ENCODE data around the gene SNCB.

Gene SNCB

DNA sequence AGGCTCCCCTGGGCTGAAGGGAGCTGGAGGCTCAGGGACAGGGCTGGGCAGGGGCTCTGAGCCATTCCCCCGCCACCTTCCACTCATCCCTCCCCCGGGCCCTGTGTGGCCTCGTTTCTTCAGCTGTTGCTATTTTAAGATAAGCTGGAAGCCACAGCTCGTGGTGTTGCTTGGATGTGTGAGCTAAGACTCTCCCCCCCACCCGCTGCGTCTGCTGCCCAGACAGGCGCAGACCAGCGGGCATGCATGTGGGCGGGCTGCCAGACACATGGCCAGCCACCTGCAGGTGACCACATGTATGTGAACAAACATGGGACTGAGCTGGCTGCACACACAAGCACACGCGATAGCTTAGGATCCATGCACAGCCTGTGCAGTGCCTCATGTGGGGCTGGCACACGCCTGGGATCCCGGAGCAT is 8.7 kb downstream of the SNCB start:
- DNase-seq: peak; percentile 32

GRCh38 chr5:176620333-176620981 is 9.9 kb downstream of the SNCB start:
- DNase-seq: no peak

GRCh38 chr5:176619569-176620332 is 10.6 kb downstream of the SNCB start:
- no peak for DNase-seq

- no peak for DNase-seq
Observed at GRCh38 chr5:176619203-176619568, 11.1 kb downstream of the SNCB start.

DNA sequence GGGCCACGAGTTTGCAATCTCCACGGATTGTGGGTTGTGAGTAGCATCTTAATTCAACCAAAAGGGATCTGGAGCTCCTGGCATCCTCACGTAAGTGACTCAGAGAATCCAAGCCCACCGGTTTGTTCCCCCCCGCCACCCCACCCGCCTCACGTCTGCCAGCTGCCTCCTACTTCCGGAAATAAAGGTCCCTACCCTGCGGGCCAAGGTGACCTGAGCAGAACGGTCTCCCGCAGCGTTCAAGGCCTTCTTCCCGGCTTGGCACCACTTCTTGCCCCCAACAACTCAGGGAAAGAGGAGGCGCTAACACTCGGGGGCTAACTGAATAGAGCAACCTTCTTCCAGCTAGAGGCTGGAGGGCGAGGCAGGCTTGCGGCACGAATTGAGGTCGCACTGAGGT is 11.6 kb downstream of the SNCB start:
- no peak for DNase-seq

- DNase-seq: no peak
Observed at GRCh38 chr5:176616511-176616910, 13.8 kb downstream of the SNCB start.

DNA sequence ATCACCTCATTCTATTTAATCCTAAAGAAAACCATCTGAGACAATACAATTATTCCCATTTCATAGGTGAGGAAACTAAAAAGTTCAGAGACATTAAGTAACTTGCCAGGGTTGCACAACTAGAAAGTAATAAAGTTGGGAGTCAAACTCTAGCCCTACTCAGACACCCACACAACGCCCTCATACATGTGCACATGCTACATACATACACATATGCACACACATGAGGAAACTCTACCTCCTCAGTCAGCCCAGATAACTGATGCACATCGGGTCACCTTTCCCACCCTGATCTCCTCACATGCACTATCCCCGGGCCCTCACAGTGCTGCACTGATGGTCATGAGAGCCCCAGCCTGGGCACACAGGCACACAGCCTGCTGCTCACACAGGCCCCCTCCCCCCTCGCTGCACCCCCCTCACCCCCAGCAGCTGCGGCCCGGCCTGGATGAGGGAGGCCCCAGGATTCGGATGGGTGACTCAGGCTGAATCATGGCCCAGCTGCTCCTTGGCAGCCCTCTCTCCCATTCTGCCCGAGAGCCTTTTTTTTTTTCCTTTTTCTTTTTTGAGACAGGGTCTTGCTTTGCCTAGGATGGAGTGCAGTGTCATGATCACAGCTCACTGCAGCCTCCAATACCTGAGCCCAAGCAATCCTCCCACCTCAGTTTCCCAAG is 15.4 kb downstream of the SNCB start:
- no peak for DNase-seq

DNA sequence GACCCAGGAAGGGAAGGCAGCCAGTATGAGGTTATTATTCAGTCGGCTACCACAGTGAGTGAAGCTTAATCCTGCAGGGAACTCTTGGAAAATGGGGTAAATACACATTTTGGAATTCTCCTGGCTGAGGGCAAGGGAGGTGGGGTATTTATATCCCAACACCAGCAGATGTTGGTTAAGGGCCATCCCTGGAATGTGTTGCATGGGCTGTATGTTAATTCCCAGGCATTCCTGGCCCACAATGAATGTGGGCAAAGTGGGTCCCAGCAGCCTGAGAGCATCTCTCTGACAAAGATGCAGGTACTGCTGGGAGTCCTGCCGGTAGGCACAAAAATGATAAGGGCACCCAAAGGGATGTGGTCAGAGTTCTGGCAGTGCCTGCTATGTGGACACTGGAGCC is 17.5 kb downstream of the SNCB start:
- DNase-seq: no peak

DNA sequence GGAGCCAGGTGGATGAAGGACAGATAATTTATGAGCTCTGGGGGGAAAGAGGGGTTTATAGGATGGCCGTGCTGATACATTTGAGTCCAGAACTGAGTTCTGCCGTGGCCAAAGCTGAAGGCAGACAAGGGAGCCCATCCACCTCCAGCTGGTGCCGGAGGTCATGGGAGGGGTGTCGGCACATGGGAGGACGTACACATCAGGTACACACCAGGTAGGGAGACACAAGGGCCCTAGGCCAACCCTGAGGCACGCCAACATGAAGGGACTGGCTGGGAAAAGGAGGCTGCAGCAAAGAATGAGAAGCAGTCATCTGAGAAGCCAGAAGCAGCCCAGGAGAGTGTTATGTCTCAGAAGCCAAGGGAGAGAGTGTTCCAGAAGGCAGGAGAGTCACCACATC is 18.3 kb downstream of the SNCB start:
- no peak for DNase-seq

- peak; percentile 77 for DNase-seq
Observed at GRCh38 chr5:176611435-176611834, 18.9 kb downstream of the SNCB start.

DNA sequence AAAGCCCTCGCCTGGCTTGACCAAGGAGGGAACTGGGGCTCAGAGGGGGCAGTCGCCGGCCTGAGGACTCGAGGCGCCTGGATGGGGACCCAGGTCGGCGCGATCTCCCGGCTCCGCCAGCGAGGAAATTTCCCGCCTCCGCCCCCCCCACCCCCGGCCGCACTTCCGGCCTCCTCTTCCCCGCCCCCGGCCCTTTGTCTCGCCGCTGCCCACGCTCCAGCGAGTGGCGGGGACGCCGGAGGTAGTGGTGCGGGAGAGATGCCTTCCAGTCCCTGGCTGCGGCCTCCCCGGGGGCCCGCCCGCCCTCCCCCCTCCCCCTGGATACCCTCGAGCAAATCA is 19.9 kb downstream of the SNCB start:
- DNase-seq: no peak

GRCh38 chr5:176609724-176610434 is 20.5 kb downstream of the SNCB start, which contains the start of gene GPRIN1:
TSS of gene GPRIN1 (minus strand) at chr5:176610156. CDS start at chr5:176599834, 10,322 bp downstream.
- peak; percentile 81 for DNase-seq

DNA sequence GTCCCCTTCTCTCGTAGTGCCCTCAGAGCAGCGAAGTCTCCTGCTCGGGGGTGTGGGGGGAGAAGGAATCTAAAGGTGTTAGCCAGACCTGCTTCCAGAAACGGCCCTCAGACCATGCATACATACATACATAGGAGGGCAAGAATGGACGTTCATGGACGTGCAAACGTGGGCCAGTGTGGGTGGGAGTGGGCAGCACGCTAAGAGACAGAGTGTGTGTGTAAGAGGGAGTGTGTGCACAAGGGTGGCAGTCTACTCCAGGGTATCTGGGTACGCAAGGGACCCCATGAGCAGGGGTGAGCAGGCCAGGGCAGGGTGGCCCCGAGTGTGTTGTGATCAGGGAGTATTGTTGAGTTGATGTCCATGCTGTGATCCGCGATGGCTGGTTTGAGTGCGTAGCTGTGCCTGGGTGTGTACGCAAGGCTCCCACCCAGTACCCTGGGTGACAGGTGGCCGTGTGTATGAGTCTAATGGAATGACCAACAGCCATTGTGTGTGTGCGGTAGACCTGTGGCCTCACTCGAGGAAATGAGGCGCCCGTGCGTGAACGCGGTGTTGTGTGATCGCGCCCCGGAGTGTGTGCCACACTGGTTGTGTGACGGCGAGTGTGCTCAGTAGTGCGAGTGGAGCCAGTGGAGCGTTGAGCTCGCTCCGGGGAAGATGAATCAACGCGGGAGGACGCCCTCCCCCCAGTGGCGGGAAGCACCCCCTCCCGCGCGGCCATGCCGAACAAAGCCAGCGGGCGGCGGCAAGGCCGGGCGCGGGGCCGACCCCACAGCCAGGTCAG is 21.2 kb downstream of the SNCB start:
- DNase-seq: no peak

DNA sequence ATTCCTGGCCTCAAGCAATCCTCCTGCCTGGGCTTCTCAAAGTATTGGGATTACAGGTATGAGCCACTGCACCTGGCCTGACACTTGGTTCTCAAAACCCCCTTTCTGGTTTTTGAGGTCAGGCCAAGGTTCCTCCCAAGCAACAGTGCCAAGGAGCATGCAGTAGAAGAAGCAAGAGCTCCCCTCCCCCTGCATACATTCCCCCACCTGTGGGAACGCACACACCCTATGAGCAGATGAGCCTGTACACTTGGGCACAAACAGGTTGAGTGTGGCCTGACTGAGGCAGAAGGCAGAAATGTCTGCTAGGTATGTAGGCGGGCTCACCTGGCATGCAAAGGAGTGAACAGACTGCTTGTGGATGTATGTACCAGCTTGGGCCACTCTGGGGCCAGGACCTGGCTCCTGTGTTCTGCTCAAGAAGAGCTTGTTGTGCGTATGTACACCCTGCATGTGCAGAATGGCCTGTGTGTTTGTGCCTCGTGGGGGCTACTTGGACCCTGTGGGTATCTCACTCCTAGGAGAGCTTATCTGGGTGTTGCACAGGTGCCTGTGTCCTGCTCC is 22.1 kb downstream of the SNCB start:
- DNase-seq: peak; percentile 65

DNA sequence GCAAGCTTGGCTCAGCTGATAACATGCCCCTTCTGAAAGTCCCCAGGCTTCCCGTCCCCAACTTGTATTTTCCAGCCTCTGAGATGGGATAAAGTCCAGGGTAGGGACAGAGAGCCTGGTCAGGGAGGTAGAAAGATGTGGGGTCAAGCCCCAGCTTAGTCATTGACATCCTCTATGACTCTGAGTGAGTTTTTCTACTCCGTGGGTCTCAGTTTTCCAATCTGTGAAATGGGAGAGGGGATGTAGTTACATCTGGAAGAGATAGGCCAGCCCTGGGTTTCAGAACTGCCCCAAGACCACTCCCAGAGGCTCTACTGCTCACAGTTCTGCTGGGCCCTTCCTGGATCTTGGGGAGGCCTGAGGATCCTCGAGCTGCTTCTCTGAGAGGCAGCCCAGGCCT is 23.5 kb downstream of the SNCB start:
- no peak for DNase-seq

DNA sequence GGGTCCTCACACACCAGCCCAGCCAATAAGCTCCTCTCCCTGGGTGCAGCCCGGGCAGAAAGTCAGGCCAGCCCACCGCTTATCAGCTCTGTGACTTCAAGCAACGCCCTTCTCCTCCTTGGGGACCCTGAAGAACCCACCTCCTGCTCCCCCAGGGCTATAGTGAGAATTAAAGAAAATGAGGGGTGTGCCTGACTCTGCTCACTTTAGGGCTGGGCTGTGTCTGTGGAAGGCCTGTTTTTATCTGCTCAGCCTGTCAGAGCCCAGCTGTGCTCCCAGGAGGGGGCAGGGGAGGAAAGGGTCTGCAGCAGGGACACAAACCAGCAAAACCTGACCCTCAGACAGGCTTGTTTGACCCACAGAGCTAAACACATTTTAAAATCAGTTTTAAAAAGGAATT is 24.3 kb downstream of the SNCB start:
- no peak for DNase-seq

GRCh38 chr5:176603091-176603490 is 27.2 kb downstream of the SNCB start:
- DNase-seq: no peak

DNA sequence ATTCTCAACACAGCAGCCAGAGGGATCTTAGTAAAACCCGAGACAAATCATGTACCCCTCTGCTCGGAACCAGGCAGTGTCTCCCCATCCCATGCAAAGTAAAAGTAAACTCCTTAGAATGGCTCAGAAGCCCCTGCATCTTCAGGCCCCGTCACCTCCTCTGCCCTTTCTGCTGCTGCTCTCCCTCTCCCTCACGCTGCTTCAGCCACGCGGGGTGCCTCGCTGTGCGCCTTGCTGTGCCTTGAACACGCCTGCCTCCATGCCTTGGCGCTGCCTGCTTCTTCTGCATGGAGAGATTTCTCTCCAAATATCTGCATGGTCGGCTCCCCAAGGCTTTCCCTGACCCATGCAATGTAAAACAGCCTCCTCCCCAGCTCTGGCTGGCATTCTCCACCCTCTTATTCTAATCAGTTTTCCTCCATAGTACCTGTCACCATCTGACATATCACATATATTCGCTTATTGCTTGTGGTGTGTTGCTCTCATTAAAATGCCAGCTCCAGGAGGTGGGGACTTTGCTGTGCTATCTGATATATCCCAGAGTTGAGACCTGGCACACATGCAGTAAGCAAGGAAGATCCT is 28.3 kb downstream of the SNCB start:
- no peak for DNase-seq

GRCh38 chr5:176599749-176600430 is 30.4 kb downstream of the SNCB start:
- peak; percentile 84 for DNase-seq

DNA sequence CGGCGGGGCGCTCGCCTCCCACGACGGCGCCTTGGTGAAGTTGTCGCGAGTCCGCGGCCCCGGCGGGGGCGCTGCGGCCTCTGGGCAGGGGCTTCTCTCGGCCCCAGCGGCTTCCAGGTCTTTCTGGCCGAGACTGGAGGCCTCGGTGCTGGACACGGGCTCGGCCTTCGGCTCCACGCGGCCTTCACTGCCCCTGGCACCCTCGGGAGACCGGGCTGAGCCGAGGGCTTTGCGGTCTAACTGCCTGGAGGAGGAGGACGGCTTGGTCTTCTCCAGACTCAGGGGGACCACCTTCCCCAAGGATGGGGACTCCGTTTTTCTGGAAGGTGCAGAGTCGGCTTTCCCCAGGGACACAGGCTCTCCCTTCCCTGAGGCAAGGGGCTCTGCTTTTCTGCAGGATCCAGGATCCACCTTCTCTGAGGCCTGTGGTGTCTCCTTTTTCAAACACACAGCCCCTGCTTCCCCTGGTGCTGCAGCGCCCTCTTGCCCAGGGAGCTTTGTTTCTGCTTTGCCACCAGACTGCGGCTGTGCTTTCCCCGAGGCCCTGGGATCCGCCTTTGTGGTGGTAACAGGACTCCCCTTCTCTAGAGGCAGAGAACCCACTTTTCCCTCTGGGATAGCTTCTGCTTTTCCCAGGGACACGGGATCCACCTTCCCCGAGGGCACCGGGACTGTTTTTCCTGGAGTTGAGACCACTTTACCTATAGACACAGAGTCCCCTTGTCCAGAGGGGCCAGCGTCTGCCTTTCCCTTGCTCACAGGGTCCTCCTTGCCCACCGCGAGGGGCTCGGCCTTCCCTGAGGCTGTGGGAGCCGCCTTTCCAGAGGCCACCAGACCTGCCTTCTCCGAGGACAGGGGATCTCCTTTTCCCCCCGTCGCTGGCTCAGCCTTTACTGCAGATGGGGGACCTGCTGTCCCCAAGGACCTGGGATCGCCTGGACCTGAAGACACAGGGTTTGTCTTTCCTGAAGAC is 32.6 kb downstream of the SNCB start:
- DNase-seq: no peak
